Esophagus muscularis mucosa (tissue), 4 donors: ENCODE results near the gene NEURL1B.

ENCODE experiments used
- CTCF ChIP-seq, 3 experiments: fragments of 200-600 bp in 2 of 3; fragments of 450-650 bp in 1 of 3; sonication (generic) in 2 of 3; IDR thresholded peaks; one replicate each; pipeline ENCODE4 v1.5.1; 2017 to 2019; ENCODE audit warnings: antibody characterized with exemption in 3 of 3, mild to moderate bottlenecking in 2 of 3, moderate library complexity in 1 of 3
- EP300 ChIP-seq: sonication (generic); formaldehyde crosslinking; IDR thresholded peaks from one replicate; pipeline ENCODE4 v1.6.1; 2017; ENCODE audit warnings: antibody characterized with exemption
- POLR2A ChIP-seq: fragments of 450-650 bp; IDR thresholded peaks from one replicate; pipeline ENCODE4 v1.6.1; 2017; ENCODE audit warnings: antibody characterized with exemption, moderate library complexity, mild to moderate bottlenecking, low read depth
- POLR2AphosphoS5 ChIP-seq, 2 donors: sonication (generic); formaldehyde crosslinking; IDR thresholded peaks; one replicate each; pipeline ENCODE4 v1.6.1; 2017; ENCODE audit warnings: antibody characterized with exemption in 2 of 2

DNA sequence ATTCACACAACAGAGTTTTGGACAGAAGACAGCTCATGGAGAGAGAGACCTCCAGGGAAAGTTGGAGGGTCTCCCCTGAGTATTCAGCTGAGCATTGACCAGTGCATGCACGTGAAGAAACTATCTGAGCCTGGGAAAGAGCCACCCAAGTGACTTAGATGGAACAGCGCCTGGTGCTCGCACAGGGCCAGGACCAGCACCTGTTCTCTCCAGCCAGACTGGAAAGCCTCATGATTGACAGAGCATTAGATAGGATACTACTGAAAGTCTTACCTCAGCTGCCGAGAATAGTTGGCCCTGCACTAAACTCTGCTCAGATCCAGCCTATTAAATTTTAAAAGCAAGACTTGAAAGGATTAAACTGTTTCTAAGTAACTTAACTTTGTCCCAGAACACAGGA is 28.3 kb upstream of the NEURL1B start:
- no peak for TF ChIP-seq CTCF (IDR thresholded peaks at IDR 0.05)
- no peak for TF ChIP-seq EP300
- TF ChIP-seq POLR2AphosphoS5 (IDR thresholded peaks at IDR 0.05): no peak
- no peak for TF ChIP-seq POLR2A
